ENCODE measurements around the gene COL24A1.
A peak's percentile ranks its signal among the peaks of the same experiment; 100 is the strongest.
"Not testable (repeated sequence)": the region's sequence is repeated elsewhere in the genome, so short reads cannot be mapped to it uniquely, and the experiment has no call there.

COL24A1 gene

DNA sequence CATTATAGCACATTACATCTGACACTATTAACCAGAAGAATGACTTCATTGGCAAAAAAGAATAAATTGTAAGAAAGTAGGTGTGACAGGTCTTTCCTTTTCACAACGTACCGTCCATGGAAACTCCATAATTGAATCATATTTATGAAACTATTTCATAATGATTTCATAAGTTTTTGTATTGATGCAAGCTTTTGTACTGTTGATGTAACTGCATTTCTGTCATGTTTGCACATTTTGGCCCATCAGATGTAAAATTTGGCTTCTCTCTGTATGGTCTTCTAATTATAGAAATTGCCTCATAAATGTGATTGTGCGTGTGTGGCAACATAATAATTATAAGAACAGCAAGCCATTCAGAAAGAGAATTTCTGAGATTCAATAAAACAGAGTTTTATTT is 267.7 kb downstream of the COL24A1 start:
- no peak for DNase-seq (ENCODE audit: low spot score)

DNA sequence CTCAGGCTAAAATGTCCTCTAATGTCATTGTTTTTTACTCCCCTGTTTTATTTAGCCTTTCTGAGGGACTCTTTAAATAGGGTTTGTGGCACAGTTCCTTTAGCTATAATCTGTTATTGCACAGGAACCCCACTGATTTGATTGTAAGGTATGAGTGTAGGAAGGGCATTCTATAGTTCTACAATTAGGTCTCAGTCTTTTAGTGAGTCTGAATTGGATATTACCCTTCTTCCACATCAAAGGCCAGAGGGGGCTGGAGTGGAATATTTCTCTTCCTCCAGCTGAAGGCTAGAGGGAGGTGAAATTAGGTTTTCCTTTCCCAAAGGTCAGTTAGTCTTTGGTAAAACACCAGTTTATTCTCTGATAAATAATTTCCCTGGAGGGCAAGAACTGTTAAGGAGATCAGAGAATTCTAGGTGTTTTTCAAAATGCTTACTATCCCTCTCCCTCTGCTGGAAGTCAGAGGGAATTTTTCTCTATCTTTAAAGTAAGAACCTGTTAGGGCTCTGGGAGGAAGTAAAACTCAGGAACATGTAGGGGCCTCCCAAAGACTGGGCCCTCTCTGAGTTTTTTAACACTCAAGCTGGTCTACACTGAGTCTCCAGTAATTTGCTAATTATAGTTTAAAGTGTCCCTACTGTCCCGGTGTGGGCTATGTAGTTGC is 272.1 kb downstream of the COL24A1 start:
- DNase-seq (ENCODE audit: low spot score) = peak; percentile 8

DNA sequence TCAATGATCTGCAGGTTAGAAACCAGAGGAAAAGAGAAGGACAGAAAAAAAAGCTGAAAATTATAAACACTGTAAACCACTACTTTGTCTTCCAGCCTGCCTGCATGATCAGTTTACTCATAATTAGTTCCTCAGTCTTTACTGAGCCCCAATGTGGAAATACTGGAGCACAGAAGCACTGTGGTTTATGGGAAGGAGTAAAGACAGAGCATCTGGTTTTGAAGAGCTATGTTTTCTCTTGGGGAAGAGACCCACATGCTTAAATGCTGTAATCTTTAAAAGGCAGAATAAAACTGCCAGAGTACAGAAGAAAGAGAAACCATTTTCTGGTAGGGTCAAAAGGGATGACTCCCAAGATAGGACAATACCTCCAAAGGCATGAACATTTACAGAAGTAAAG is 289.4 kb downstream of the COL24A1 start:
- DNase-seq (ENCODE audit: low spot score) = no peak

DNA sequence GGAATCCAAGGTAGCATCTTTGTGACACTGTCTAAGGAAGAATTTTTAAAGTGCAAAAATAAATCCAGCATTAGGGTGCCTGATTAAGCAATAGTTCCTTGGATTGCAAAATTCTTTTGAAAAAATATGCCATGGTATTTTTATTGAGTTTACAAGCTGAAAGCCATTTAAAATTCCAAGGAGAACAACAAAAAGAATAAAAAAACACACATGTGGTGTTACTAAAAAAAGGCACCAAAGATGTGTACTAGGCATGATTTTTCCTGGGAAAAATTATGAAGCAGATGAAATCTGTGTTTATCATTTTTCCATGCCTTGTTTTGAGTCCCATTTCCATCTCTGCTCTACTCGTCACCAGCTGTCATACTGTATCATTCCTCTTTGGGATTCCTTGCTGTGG is 291.4 kb downstream of the COL24A1 start:
- no peak for DNase-seq (ENCODE audit: low spot score)

DNA sequence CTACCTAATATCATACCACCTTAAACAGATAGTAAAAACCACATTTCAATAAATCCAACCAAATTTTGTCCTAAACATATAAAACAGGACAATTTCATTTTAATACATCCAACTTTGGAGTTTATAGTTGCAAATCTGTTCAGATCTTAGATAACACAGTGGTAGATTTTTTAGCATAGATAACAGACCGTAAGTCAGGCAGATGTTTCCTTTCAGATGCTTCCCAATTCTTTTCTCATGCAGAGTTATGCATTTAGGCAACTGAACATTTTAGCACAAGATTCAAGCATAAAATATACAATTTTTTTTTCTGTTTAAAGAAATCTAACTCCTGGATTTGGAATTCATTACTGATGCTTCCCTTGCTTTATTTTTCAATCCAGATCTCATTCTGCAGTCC is 291.8 kb downstream of the COL24A1 start:
- DNase-seq (ENCODE audit: low spot score) = no peak

DNA sequence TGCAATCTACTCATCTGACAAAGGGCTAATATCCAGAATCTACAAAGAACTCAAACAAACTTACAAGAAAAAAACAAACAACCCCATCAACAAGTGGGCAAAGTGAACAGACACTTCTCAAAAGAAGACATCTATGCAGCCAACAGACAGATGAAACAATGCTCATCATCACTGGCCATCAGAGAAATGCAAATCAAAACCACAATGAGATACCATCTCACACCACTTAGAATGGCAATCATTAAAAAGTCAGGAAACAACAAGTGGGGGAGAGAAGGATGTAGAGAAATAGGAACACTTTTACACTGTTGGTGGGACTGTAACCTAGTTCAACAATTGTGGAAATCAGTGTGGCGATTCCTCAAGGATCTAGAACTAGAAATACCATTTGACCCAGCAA is 292.9 kb downstream of the COL24A1 start:
- DNase-seq (ENCODE audit: low spot score) = not testable (repeated sequence)

DNA sequence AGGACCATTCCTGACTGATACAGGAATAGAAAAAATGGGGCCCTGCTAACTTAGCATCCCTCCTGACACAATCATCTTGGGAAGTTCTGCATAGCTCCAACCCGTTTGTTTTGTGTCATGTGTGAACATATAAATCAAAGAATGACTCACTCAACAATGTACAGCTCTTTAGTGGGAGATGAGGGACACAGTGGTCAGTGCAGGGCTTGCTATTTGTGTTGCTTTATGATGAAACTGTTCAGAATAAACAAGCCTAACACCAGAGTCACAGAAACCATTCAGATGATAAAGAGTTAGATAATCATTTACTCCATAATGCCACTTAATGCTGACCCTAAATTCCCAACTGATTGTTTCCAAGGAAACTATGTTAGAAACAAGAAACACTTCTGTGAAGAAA is 294.1 kb downstream of the COL24A1 start:
- no peak for DNase-seq (ENCODE audit: low spot score)

DNA sequence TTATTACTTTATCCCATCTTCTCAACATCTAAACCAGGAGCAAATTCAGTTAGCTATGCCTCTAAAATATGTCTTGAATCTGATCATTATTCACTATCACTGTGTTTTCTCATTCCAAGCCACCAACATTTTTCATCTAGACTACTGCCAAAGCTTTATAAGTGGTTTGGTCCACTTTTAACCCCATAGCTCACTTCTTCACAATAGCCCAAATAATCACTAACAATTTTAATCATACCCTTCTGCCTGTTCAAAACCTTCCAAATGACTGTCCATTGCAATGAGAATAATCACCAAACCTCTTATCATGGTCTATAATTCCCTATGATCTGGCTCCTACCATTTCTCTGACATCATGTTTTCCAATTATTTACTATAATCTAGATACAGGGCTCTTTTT is 298.6 kb downstream of the COL24A1 start:
- no peak for DNase-seq (ENCODE audit: low spot score)

DNA sequence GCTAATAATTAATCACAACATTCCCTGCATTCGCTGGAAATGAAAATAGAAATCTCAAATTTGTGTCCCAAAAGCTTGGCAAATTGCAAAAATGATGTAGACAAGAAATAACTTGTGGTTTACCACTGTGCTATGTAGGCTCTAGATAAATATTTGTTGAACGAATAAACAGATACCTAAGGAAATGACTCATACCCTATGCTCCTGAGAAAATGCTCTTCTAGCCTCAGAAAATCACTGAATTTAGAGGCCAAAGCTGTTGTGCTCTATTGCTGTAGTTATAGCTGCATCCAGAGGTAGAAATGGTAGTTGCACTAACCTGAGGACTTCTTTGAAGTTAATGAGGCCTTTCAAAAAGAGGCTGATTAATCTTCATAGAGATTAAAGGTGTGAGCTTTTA is 306.3 kb downstream of the COL24A1 start:
- no peak for DNase-seq (ENCODE audit: low spot score)

DNA sequence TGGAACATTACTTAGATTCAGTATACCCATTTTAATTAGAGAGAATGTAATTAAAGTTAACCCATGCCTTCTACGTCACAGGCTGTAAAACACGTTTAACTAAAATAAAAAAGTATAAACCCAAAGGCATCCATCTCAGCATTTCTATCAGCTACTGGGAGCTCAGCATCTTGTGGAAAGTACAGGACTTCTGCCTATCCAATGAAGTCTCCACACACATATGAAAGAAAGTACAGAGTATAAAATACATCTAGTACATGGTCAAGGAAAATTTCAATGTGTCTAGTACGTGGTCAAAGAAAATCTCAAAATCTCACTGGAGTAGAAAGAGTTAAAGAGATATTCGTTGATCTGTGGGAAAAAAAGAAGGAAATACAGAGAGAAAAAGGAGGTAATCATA is 306.9 kb downstream of the COL24A1 start:
- DNase-seq (ENCODE audit: low spot score) = no peak

DNA sequence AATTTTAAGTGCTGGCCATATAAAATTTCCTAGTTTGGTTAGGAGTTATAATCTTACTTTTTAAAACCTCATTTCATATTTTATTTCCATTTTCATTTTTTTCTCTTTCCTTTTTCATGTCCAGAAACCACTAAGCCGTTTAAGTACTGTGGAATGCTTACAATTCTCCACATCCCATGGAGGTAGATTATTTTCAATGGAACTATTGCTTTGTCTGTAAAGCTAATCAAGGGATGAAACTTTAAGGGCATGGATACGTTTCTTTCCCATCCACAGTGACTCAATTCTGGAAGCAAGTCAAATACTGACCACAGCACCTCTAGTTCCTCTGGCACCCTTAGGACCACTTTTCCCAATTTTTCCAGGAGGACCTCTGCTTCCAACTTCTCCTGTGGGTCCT is 309.2 kb downstream of the COL24A1 start:
- DNase-seq (ENCODE audit: low spot score) = no peak

DNA sequence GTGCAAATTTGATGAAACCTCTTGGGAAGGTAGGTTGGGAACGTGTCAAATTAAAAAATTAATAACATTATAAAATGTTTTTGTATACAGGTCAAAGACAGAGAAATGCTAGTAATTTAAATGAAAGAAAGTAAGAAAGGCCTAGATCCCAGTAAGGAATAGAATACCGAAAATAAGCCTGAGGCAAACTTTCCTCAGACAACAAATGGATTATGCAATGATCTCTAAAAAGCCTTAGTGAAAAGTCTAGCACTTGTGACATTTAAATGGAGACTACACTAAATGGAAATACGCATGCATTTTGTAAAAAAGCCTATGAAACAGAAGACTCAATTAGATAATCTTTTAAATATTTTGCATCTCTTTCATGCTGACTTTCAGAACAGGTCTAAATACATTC is 309.9 kb downstream of the COL24A1 start:
- no peak for DNase-seq (ENCODE audit: low spot score)

DNA sequence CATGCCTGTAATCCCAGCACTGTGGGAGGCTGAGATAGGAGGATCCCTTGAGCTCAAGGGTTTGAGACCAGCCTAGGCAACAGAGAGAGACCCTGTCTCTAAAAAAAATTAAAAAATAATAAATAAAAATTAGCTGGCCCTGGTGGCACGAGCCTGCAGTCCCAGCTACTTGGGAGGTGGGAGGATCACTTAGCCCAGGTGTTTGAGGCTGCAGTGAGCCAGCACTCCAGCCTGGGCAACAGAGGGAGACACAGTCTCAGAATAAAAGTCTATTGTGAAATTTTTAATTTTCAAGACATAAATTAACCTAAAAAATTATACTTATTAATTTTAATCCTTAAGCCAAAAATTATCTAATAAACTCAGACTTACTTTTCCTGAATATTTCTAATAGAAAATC is 317.1 kb downstream of the COL24A1 start:
- DNase-seq (ENCODE audit: low spot score) = no peak

DNA sequence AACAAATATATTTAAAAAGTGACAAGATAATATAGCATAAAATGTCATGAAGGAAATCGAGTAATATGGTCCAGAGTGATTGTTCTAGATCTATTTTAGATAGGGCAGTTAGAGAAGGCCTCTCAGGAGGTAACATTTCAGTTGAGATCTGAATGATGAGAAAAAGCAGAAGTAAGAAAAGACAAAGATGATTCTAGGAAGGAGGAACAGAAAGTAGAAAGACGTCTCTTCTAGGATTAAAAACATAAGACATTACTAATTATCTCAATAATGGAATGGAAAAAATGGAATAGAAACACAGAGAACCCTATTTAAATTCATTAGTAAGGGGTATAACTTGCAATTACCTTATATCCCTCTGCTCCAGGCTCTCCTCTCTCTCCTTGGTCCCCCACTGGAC is 318.3 kb downstream of the COL24A1 start:
- DNase-seq (ENCODE audit: low spot score) = no peak

DNA sequence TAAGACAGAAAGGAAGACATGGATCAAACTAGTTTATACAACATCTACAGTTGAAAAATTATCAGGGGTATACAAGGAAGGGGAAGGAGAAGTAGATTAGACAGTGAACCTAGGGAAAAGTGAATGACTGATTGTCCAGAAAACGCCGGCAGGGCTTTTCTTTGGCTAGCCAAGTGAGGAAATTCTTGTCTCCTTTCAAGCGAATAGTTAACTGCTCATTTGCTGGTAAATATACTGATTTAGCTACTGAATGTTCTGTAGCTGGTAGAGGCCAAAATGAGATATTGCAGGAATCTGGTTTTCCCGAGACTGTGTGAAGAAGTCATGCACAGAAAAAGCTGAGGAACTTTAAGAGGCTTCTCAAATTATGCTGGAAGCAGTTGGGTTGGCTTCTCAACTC is 319.8 kb downstream of the COL24A1 start:
- DNase-seq (ENCODE audit: low spot score) = no peak

DNA sequence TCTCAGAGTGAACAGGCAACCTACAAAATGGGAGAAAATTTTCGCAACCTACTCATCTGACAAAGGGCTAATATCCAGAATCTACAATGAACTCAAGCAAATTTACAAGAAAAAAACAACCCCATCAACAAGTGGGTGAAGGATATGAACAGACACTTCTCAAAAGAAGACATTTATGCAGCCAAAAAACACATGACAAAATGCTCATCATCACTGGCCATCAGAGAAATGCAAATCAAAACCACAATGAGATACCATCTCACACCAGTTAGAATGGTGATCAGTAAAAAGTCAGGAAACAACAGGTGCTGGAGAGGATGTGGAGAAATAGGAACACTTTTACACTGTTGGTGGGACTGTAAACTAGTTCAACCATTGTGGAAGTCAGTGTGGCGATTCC is 323.4 kb downstream of the COL24A1 start:
- not testable (repeated sequence) for DNase-seq (ENCODE audit: low spot score)

DNA sequence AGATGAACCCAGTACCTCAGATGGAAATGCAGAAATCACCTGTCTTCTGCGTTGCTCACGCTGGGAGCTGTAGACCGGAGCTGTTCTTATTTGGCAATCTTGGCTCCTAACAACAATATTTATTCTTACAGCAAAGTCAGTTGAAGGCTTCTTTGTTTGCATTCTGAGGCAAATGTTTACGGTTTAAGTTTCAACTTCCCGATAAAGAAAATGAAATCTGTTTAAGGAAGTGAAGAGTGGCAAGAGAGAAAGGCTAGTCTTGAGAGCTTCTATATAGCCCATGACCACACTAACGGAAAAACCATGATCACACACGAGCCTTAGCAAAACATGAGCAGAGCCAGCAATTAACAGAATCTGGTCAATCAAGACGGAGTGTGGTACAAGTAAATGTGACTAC is 325.7 kb downstream of the COL24A1 start:
- DNase-seq (ENCODE audit: low spot score) = no peak

DNA sequence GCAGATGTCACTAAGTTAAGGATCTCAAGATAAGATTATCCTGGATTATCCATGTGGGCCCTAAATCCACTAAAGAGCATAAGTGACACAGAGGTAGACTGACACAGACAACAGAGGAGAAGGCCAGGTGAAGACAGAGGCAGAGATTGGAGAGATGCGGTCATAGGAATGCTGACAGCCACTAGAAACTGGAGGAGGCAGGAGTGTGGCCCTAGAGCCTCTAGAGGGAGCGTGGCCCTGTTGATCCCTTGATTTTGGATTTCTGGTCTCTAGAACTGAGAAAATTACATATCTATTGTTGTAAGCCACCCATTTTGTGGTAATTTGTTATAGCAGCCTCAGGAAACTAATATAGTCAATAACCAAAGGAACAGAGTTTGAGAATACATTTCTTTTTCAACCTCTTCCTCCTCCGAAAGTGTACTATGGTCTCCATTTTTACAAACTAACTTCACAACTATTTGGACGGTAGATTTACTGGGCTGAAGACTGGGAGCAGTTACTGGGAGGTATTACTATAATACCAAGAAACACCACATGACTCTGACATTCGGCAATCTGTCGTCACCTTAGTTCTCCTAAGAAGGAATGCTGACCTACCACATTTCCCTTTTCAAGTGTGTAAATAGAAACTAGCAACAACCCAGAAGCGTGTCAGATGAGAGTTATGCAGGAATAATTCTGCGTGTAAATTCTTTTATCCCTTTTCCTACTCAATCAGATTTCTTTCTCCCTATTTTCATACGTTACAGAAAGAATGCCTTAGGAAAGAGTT is 332.3 kb downstream of the COL24A1 start:
- DNase-seq (ENCODE audit: low spot score) = no peak

DNA sequence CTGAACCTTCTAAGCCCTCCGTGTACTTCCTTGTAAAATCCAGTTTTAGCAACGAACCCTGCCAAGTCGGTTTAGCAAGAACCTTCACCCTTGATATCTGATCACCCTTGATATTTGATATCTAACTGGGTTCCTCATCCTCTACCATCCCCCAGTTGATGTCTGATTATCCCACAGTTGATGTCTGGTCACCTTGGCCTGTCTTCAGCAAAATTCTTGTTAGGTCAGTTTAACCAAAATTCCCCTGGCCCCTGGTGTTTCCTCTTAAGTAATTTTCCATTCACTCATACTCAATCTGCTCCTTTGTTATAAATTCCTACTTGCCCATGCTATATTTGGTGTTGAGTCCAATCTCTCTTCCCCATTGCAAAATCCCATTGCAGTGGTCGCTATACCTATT is 333.9 kb downstream of the COL24A1 start:
- DNase-seq (ENCODE audit: low spot score) = no peak

DNA sequence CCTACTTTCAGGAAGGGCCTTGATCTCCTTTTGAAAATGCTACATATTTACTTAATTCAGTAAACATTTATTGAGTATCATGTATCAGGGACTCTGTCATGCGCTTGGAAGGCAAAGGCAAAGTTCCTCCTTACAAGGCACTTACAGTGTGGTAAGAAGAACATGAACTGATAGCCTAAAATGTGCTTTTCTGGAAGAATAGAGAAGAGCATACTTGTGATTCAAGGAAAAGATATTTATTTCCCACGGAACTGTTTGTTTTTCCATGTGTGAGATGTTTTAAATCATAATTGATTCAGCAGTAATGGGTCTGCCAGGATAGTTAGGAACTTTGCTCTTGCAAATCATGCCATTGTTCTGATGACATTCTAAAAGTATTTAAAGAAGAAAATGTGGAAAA is 338.2 kb downstream of the COL24A1 start:
- no peak for DNase-seq (ENCODE audit: low spot score)

DNA sequence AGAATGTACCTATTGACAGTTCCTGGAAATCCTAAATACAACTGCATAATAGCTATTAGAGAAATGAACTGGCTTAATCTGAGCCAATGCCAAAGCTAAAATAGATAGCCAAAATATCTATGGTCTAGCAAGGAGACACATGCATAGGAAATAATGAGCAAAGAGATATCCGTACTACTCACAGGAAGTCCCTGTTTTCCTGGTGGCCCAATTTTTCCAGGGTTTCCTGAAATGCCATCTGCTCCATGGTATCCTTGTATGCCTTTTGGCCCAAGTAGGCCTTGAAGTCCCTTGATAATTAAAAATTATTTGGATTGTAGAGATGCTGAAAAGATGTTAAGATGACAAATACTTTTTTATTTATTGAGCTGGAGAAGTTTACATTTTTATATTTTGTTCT is 340.0 kb downstream of the COL24A1 start:
- no peak for DNase-seq (ENCODE audit: low spot score)

DNA sequence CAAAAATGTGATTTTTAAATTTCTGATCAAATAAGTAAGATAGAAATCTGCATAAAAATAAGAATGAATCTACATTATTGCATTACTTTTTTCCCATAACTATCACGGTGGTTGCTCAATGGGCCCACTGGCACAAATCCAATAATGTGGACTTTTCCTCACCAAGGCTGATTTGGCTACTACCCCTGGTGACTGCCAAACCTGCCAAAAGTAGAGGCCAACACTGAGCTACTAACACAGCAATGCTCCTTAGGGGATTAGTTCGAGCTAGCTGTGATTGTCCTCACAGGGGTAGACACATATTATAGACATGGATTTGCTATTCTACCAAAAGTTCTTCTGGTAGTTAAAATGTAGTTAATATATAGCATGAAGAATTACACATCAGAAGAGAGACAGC is 340.7 kb downstream of the COL24A1 start:
- DNase-seq (ENCODE audit: low spot score) = no peak

DNA sequence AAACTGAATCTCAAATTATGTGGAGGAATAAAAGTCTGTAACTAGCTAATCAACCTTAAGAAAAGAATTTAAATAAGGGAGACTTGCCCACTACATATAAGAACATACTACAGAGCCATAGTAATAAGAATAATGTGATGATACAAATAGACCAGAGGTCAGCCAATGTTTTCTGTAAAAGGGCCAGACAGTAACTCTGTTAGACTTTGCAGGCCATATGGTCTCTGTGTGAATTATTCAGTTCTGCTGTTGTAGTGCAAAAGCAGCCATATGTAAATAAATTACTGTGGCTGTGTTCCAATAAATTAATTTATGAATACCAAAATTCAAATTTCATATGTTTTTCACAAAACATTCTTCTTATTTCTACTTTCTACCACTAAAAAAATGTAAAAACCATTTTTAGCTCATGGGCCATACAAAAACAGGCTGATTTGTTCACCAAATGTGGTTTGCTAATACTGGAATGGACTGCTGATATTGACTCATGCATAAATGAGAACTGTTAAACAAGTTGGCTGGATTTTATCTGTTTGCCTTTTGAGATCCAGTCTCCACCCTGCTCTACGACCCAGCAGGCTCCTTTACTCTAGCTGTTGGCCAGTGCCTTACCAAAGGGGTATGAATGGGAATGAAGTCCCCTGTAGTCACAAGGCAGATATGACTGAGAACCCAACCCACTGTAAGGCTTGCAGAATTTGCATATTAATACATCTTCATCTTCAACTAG is 350.2 kb downstream of the COL24A1 start:
- no peak for DNase-seq (ENCODE audit: low spot score)

Measured in HuH-7.5 (cell line).